ENCODE results near the gene TENM4. TPM values are rescaled to one million over a fixed set of nuclear protein-coding genes. Genes with fewer than 3 reads are reported as not detected.

Gene TENM4
- polyA plus RNA-seq, 3 donors: 0.31 to 1.7 TPM; not detected in 1

DNA sequence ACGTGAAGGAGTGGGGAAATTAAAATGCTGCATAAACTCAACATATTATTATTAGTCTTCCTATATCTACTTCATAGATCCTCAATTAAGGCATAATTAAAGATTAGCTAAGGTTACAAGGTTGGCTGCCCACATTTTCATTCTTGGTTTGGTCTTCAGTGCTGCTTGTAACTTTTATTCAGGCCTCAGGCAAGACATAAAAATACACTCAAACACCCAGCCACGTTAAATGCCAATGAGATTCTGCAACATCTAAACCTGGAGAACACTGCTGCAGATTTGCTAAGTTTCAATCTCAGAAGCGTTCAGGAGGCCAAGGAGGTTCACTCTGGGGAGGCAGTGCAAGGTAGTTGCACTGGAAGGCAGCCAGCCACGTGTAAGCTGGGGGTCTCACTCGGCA, 507.5 kb downstream of the TENM4 start:
- H3K27me3 ChIP-seq (ENCODE audit: control insufficient read depth in 2 of 2, insufficient read depth in 2 of 2, low read length in 2 of 2): peaks cover 18% of the 10 kb centered on the region in 2 donors
- Mint-ChIP-seq H3K4me3 (no peak overlapping the region), H3K36me3 (no peaks in the 10 kb centered on the region), H3K27ac (no peak overlapping the region), H3K4me1 (peaks cover 38% of the 10 kb centered on the region), H3K27me3 (ENCODE audit: low read depth in 3 of 3) (peaks cover 12 to 24% (median 20%) of the 10 kb centered on the region in 3 donors), H3K9me3 (peaks cover 0 to 8% (median 0%) of the 10 kb centered on the region in 7 donors)
- TF ChIP-seq, protein P1, sequence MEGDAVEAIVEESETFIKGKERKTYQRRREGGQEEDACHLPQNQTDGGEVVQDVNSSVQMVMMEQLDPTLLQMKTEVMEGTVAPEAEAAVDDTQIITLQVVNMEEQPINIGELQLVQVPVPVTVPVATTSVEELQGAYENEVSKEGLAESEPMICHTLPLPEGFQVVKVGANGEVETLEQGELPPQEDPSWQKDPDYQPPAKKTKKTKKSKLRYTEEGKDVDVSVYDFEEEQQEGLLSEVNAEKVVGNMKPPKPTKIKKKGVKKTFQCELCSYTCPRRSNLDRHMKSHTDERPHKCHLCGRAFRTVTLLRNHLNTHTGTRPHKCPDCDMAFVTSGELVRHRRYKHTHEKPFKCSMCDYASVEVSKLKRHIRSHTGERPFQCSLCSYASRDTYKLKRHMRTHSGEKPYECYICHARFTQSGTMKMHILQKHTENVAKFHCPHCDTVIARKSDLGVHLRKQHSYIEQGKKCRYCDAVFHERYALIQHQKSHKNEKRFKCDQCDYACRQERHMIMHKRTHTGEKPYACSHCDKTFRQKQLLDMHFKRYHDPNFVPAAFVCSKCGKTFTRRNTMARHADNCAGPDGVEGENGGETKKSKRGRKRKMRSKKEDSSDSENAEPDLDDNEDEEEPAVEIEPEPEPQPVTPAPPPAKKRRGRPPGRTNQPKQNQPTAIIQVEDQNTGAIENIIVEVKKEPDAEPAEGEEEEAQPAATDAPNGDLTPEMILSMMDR (IDR thresholded peaks at IDR 0.05): no peak
- peaks cover 0 to 2% of the 10 kb centered on the region in 2 donors for H3K9me3 ChIP-seq (replicated peaks in 1 of 2; ENCODE audit: control insufficient read depth in 1 of 2, insufficient read depth in 1 of 2, low read length in 2 of 2)
- H3K36me3 ChIP-seq (replicated peaks in 1 of 2; ENCODE audit: control insufficient read depth in 1 of 2, insufficient read depth in 2 of 2, low read length in 2 of 2): no peaks in the 10 kb centered on the region
- H2AFZ ChIP-seq (ENCODE audit: insufficient read depth, low read depth, low read length, poor library complexity, severe bottlenecking): no peak overlapping the region
- no peaks in the 10 kb centered on the region for H3K79me2 ChIP-seq (ENCODE audit: insufficient read depth, low read length)
- WGBS (ENCODE audit: insufficient coverage): 93% methylated on average over 2 of the region's 5 CpGs
- intact Hi-C loops (cut with micrococcal nuclease): no loop called here
- H4K20me1 ChIP-seq (ENCODE audit: insufficient read depth, low read length): no peaks in the 10 kb centered on the region
- peaks cover 40 to 43% of the 10 kb centered on the region in 2 donors for H3K4me1 ChIP-seq (ENCODE audit: control insufficient read depth in 1 of 2, insufficient read depth in 2 of 2, low read length in 2 of 2)
- no peak overlapping the region for H3K27ac ChIP-seq (ENCODE audit: low read depth in 1 of 2, low read length in 2 of 2)
- H3K9ac ChIP-seq (ENCODE audit: insufficient read depth, low read length, poor library complexity, severe bottlenecking): no peak overlapping the region
- no peak overlapping the region for H3K4me3 ChIP-seq (replicated peaks in 1 of 3; ENCODE audit: low read depth in 2 of 3, low read length in 3 of 3)
- H3K4me2 ChIP-seq (replicated peaks; ENCODE audit: extremely low read depth, low read length, poor library complexity, severe bottlenecking): no peak overlapping the region
- no peak for DNase-seq

DNA sequence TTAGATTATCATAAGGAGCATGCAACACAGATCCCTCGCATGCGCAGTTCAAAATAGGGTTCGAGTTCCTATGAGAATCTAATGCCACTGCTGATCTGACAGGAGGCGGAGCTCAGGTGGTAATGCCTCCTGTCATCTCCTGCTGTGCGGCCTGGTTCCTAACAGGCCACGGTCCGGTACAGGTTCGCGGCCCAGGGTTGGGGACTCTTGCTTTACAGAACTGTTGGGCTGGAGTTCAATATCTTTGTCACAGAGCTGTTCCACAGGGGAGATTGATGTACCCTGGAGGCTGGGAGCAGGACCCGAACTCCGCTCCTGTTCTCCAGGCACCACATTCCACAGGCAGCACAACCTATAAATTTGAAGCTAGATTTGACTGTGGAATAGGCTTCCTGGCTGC, 508.1 kb downstream of the TENM4 start:
- peaks cover 40 to 43% of the 10 kb centered on the region in 2 donors for H3K4me1 ChIP-seq (ENCODE audit: control insufficient read depth in 1 of 2, insufficient read depth in 2 of 2, low read length in 2 of 2)
- no peak overlapping the region for H3K27ac Mint-ChIP-seq
- no peaks in the 10 kb centered on the region for H3K79me2 ChIP-seq (ENCODE audit: insufficient read depth, low read length)
- H3K36me3 ChIP-seq (replicated peaks in 1 of 2; ENCODE audit: control insufficient read depth in 1 of 2, insufficient read depth in 2 of 2, low read length in 2 of 2): no peaks in the 10 kb centered on the region
- H4K20me1 ChIP-seq (ENCODE audit: insufficient read depth, low read length): no peaks in the 10 kb centered on the region
- no peaks in the 10 kb centered on the region for H3K36me3 Mint-ChIP-seq
- no peak overlapping the region for H3K27ac ChIP-seq (ENCODE audit: low read depth in 1 of 2, low read length in 2 of 2)
- H3K4me1 Mint-ChIP-seq: peaks cover 38% of the 10 kb centered on the region
- no peak overlapping the region for H3K9ac ChIP-seq (ENCODE audit: insufficient read depth, low read length, poor library complexity, severe bottlenecking)
- TF ChIP-seq, protein P1 (IDR thresholded peaks at IDR 0.05): no peak
- H2AFZ ChIP-seq (ENCODE audit: insufficient read depth, low read depth, low read length, poor library complexity, severe bottlenecking): no peak overlapping the region
- H3K9me3 Mint-ChIP-seq: peaks cover 0 to 8% (median 0%) of the 10 kb centered on the region in 7 donors
- H3K27me3 ChIP-seq (ENCODE audit: control insufficient read depth in 2 of 2, insufficient read depth in 2 of 2, low read length in 2 of 2): peaks cover 19 to 24% of the 10 kb centered on the region in 2 donors
- H3K27me3 Mint-ChIP-seq (ENCODE audit: low read depth in 3 of 3): peaks cover 16 to 26% (median 22%) of the 10 kb centered on the region in 3 donors
- H3K4me3 ChIP-seq (replicated peaks in 1 of 3; ENCODE audit: low read depth in 2 of 3, low read length in 3 of 3): no peak overlapping the region
- intact Hi-C loops (cut with micrococcal nuclease): no loop called here
- no peak overlapping the region for H3K4me3 Mint-ChIP-seq
- DNase-seq: no peak
- no peak overlapping the region for H3K4me2 ChIP-seq (replicated peaks; ENCODE audit: extremely low read depth, low read length, poor library complexity, severe bottlenecking)
- peaks cover 0 to 2% of the 10 kb centered on the region in 2 donors for H3K9me3 ChIP-seq (replicated peaks in 1 of 2; ENCODE audit: control insufficient read depth in 1 of 2, insufficient read depth in 1 of 2, low read length in 2 of 2)
- WGBS (ENCODE audit: insufficient coverage): 89% methylated on average over 4 of the region's 11 CpGs

Measured in CD14-positive monocyte (primary cell).